HL-60 (cell line): ENCODE data around the gene HIVEP1.

ENCODE experiments used
- DNase-seq, 2 experiments: peaks; one replicate each; pipeline ENCODE4 v3.0.0-alpha.2; 2010 to 2020; ENCODE audit warnings: low read depth in 1 of 2, low spot score in 1 of 2
- H3K27ac ChIP-seq: fragments of 250-450 bp; sonication (Bioruptor Pico); replicated peaks from 2 replicates; pipeline ENCODE4 v1.5.1; 2020; ENCODE audit warnings: mild to moderate bottlenecking, moderate library complexity
- H3K27me3 ChIP-seq: fragments of 250-450 bp; sonication (Bioruptor Pico); 2 replicates; pipeline ENCODE4 v1.5.1; 2021; ENCODE audit warnings: mild to moderate bottlenecking, moderate library complexity; ENCODE audit not compliant: insufficient read depth, poor library complexity, severe bottlenecking
- H3K4me3 ChIP-seq: replicated peaks from 2 replicates; pipeline ENCODE4 v1.5.1; 2011; ENCODE audit warnings: mild to moderate bottlenecking, control low read depth, low read length; ENCODE audit not compliant: insufficient read depth
- GABPA ChIP-seq: IDR thresholded peaks from 2 replicates; pipeline ENCODE4 v1.6.1; 2012; ENCODE audit warnings: low read depth
- POLR2AphosphoS5 ChIP-seq: IDR thresholded peaks from 2 replicates; pipeline ENCODE4 v1.6.1; 2012; ENCODE audit warnings: low read depth
- SPI1 ChIP-seq: IDR thresholded peaks from 2 replicates; pipeline ENCODE4 v1.6.1; 2012; ENCODE audit warnings: low read depth, mild to moderate bottlenecking, borderline replicate concordance
- TF ChIP-seq, protein P1 (sequence below): IDR thresholded peaks from one replicate; pipeline ENCODE4 v1.5.1; 2011; ENCODE audit warnings: low read length, control low read depth, inconsistent platforms; ENCODE audit not compliant: insufficient read depth
- TF ChIP-seq, protein P2 (sequence below): IDR thresholded peaks from 2 replicates; pipeline ENCODE4 v1.6.1; 2012; ENCODE audit warnings: low read depth; ENCODE audit not compliant: insufficient replicate concordance

The HIVEP1 gene

DNA sequence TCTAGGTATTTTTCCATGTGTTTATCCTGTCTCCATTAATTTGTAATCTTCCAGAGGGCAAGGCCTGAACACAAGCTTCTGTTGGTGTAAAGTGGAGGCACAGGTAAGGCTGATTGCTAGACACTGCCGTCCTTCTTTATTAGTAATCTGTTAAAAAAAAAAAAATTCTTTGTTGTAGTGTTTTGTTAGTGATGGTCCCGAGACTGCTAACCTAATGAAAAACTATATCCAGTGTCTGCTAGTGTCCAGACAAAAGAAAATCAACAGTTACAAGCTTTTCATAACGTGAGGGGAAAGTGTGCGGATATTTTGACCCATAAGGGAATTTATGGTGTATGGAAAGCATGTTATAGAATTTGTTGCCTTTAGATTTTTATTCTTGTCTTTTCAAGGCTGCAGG lies 4.2 kb upstream of the HIVEP1 start:
- DNase-seq: no peak
- Histone ChIP-seq H3K27me3 (no peaks in the 10 kb centered on the region), H3K27ac (peak overlapping the region; percentile 99), H3K4me3 (peak overlapping the region; percentile 56; the same call in 1 of the 2 replicates)
- TF ChIP-seq, protein P1, sequence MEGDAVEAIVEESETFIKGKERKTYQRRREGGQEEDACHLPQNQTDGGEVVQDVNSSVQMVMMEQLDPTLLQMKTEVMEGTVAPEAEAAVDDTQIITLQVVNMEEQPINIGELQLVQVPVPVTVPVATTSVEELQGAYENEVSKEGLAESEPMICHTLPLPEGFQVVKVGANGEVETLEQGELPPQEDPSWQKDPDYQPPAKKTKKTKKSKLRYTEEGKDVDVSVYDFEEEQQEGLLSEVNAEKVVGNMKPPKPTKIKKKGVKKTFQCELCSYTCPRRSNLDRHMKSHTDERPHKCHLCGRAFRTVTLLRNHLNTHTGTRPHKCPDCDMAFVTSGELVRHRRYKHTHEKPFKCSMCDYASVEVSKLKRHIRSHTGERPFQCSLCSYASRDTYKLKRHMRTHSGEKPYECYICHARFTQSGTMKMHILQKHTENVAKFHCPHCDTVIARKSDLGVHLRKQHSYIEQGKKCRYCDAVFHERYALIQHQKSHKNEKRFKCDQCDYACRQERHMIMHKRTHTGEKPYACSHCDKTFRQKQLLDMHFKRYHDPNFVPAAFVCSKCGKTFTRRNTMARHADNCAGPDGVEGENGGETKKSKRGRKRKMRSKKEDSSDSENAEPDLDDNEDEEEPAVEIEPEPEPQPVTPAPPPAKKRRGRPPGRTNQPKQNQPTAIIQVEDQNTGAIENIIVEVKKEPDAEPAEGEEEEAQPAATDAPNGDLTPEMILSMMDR: no peak
- TF ChIP-seq SPI1: no peak
- TF ChIP-seq, protein P2, sequence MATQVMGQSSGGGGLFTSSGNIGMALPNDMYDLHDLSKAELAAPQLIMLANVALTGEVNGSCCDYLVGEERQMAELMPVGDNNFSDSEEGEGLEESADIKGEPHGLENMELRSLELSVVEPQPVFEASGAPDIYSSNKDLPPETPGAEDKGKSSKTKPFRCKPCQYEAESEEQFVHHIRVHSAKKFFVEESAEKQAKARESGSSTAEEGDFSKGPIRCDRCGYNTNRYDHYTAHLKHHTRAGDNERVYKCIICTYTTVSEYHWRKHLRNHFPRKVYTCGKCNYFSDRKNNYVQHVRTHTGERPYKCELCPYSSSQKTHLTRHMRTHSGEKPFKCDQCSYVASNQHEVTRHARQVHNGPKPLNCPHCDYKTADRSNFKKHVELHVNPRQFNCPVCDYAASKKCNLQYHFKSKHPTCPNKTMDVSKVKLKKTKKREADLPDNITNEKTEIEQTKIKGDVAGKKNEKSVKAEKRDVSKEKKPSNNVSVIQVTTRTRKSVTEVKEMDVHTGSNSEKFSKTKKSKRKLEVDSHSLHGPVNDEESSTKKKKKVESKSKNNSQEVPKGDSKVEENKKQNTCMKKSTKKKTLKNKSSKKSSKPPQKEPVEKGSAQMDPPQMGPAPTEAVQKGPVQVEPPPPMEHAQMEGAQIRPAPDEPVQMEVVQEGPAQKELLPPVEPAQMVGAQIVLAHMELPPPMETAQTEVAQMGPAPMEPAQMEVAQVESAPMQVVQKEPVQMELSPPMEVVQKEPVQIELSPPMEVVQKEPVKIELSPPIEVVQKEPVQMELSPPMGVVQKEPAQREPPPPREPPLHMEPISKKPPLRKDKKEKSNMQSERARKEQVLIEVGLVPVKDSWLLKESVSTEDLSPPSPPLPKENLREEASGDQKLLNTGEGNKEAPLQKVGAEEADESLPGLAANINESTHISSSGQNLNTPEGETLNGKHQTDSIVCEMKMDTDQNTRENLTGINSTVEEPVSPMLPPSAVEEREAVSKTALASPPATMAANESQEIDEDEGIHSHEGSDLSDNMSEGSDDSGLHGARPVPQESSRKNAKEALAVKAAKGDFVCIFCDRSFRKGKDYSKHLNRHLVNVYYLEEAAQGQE: no peak
- no peak for TF ChIP-seq POLR2AphosphoS5
- TF ChIP-seq GABPA: no peak

DNA sequence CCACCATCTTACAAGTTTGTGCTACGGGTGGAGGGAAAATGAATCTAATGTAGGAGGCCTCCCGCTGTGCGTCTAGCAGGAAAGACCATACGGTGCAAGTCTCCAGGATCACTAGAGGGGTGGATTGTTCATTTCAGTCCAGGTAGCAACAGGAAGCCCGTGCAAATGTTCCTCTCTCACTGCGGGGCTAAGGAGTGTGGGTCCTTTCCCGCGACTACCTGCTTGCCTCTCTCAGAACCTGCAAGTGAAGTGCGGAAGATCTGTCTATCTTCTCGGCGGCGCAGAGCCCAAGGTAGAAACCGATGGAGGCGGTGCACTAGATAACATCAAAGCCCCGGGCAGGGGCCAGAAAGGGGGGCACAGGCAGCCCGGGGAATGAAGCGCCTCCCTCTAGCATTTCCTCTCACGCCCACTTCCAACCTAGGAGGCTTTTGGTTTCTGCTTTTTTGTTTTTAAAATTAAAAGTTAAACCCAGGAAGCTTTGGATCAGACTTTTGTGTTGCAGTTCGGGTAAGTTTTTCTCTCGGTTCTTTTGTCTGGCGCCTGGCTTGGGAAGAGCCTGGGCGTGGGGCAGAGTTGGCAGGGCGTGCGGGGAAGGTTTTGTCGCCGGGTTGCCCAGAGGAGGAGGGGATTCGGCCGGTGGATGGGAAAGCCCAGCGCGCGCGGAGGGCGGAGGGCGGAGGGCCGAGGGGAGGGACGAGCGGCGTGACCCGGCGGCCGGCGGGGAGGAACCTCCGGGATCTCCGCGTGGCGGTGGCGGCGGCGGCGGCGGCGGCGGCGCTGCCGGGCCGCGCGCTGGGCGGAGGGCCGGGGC lies 3.5 kb upstream of the HIVEP1 start:
- Histone ChIP-seq H3K4me3 (peak overlapping the region; percentile 56), H3K27ac (peak overlapping the region; percentile 99), H3K27me3 (no peaks in the 10 kb centered on the region)
- peak; percentile 37 for TF ChIP-seq SPI1
- TF ChIP-seq, protein P2: no peak
- peak; percentile 27 for TF ChIP-seq POLR2AphosphoS5
- peak; percentile 20 to 79 for DNase-seq

DNA sequence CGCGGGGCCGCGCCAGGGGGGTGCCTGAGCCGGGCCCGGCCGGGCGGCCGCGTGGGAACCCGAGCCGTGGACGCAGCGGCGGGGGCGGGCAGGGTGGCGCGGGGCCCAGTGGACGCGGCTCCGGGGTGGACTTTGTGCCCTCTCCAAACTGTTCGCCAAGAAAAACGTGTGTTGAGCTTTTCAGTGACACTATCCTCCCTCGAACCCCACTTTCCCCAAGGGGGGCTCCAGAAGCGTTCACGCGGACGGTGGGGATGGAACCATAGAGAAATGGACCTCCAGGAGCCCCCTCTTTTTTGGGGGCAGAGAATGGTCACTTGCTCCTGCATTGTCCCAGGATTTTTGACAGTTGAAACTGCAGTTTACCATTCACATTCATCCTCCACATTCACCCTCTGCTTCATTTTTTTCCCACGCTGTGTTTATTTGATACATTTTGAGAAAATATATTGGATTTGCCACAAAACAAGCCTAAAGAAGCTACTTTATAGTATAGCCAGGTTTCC lies 2.9 kb upstream of the HIVEP1 start:
- peak overlapping the region; percentile 99 for H3K27ac ChIP-seq
- no peak for DNase-seq
- no peak; the same call in 1 of the 2 replicates for TF ChIP-seq POLR2AphosphoS5
- no peak for TF ChIP-seq SPI1
- TF ChIP-seq, protein P1: no peak
- TF ChIP-seq, protein P2: no peak
- TF ChIP-seq GABPA: no peak
- no peaks in the 10 kb centered on the region for H3K27me3 ChIP-seq
- H3K4me3 ChIP-seq: peak overlapping the region; percentile 61
